ENCODE results near the gene ENGASE.

DNA sequence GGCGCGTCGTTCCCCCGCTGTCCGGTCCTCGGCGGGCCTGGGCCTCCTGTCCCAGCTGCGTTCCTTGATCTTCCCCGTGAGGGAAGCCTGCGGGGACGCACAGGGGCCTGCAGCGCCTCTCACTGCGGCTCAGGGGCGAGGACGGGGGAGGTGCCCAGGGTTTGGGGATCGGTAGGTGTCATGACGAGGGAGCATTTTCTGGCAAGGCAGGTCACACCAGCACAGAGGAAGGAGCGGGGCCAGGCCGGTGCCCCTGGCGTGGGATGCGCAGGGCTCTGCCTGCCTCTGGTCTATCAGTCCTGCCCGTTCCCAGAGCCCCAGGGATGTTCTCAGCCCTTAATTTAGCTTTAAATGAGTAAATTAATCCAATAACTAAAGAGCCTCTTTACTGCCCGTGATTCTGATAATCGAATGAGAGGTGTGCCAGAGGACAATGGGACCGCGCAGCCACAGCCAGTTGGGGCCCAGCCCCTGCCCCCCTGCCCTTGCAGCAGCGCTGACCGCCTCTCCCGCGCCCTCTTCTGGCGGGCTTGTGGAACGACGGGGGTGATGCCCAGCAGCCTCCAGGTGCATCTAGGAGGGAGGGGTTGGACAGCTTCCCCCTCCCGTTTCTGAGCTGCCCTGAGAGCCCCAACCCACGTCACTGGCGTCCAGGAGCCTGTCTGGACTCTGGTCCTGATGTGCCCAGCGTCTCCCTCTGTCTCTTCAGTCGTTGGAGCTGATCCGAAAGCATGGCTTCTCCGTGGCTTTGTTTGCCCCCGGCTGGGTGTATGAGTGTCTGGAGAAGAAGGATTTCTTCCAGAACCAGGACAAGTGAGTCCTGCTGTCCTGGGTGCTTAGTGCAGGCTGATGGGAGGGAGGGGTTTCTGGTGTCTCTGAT is 7.9 kb downstream of the ENGASE start:
- no peak for TF ChIP-seq EP300 (IDR thresholded peaks at IDR 0.05)
- peak in 3 of 4 experiments; percentile 65 to 88 (median 75) for TF ChIP-seq CTCF (IDR thresholded peaks at IDR 0.05)
